Astrocyte of the hippocampus (primary cell): ENCODE results near the gene RBBP8.

Source experiments
- DNase-seq: peaks from one replicate; pipeline ENCODE4 v3.0.0; 2011; ENCODE audit warnings: low read depth, low spot score

Gene RBBP8

GRCh38 chr18:23059541-23060465, 126.7 kb downstream of the RBBP8 start:
- DNase-seq, result no peak

- DNase-seq, result no peak
Measured at GRCh38 chr18:23062011-23062410, 128.9 kb downstream of the RBBP8 start.

GRCh38 chr18:23063502-23063901, 130.4 kb downstream of the RBBP8 start:
- DNase-seq, result no peak

GRCh38 chr18:23065234-23065806, 132.2 kb downstream of the RBBP8 start:
- DNase-seq, result no peak

GRCh38 chr18:23066060-23066459, 132.9 kb downstream of the RBBP8 start:
- DNase-seq, result no peak

GRCh38 chr18:23066504-23067039, 133.4 kb downstream of the RBBP8 start:
- no peak for DNase-seq

- DNase-seq, result no peak
Measured at GRCh38 chr18:23067236-23067635, 134.1 kb downstream of the RBBP8 start.

- no peak for DNase-seq
Measured at GRCh38 chr18:23068011-23068410, 134.9 kb downstream of the RBBP8 start.

GRCh38 chr18:23068570-23069310, 135.6 kb downstream of the RBBP8 start:
- no peak for DNase-seq

- DNase-seq, result no peak
Measured at GRCh38 chr18:23069481-23069880, 136.4 kb downstream of the RBBP8 start.

GRCh38 chr18:23069898-23070297, 136.8 kb downstream of the RBBP8 start:
- no peak for DNase-seq

GRCh38 chr18:23071285-23071684, 138.2 kb downstream of the RBBP8 start:
- DNase-seq, result peak; percentile 18

- no peak for DNase-seq
Measured at GRCh38 chr18:23072079-23072478, 139.0 kb downstream of the RBBP8 start.

GRCh38 chr18:23073996-23074606, 141.0 kb downstream of the RBBP8 start:
- no peak for DNase-seq
